Activated T-cell treated with anti-CD3 and anti-CD28 coated beads for 48 hours (primary cell): ENCODE measurements around the gene OR8B4.
A peak's percentile ranks its signal among the peaks of the same experiment; 100 is the strongest.
"Not testable (repeated sequence)": the region's sequence is repeated elsewhere in the genome, so short reads cannot be mapped to it uniquely, and the experiment has no call there.

Experiments
- DNase-seq: peaks from one replicate; pipeline ENCODE4 v3.0.0-alpha.2; 2020; ENCODE audit warnings: low read depth

OR8B4 gene

DNA sequence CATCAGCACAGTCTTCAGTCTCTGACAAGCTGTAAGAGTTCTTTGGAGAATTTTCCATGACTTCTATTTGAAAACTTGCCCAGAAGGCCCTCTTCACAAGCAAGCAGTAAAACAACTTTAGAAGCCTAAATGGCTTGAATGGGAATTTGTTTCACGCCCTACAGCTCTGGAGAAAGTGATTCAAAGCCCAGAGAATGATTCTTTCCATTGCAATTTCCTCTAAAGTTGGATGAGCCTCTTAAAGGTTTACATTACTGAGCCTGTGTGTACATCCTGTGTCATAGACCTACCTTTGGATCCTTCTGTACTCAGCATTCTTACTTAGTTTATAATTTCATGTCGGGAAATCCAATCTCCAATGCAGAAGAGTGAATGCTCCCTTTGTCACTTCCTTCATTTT, 19.1 kb downstream of the OR8B4 start:
- no peak for DNase-seq

DNA sequence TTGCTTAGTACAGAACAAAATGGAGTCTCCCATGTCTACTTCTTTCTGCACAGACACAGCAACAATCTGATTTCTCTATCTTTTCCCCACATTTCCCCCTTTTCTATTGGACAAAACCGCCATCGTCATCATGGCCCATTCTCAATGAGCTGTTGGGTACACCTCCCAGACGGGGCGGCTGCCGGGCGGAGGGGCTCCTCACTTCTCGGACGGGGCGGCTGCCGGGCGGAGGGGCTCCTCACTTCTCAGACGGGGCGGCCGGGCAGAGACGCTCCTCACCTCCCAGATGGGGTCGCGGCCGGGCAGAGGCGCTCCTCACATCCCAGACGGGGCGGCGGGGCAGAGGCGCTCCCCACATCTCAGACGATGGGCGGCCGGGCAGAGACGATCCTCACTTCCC, 21.5 kb downstream of the OR8B4 start:
- DNase-seq: not testable (repeated sequence)

DNA sequence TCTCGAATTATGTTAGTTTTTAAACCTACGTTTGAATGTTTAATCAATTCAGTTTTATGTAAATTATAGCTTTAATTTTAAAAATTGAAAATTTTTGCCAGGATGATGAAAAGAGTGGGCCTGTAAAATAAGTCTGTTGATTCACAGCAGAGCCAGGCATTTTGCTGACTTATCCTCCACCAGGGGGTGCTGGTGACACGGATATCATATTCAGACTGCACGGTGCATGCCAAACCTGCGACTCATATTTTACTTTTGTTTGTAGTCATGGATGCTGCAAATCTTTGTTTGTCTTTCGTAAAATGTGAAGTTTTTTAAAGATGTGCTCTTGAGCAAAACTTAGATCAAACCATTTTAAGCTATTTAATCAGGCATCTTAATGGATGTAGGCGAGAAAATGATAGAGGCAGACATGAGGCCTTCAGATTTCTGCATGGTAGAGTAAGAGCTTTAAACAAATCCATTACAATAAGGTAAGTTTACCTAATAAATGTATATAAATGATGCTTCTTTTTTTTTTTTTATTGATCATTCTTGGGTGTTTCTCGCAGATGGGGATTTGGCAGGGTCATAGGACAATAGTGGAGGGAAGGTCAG, 22.2 kb downstream of the OR8B4 start:
- DNase-seq: peak; percentile 48

DNA sequence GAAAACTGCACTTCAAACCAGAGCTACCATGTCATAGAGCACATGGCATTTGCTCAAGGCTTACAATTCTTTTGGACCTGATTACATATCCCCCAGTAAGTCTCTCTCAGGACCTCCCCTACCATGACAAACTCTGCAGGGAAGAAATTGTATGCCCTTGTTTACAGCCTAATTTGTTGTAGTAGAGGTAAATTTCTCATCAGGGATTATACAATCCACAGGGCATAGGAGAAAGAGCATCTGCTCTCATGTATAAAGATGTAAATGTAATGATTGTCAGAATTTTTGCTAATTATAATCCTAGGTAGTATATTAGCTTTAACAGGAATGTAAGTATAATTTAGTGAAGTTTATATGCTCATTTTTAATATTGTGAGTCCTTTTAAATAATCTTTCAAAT, 25.7 kb downstream of the OR8B4 start, which contains the start of gene OR8B3:
Gene OR8B3 (minus strand): TSS at position 101 of the 400 bp plus-strand sequence. CDS start 1,673 bp downstream, outside the sequence.
- DNase-seq: no peak

DNA sequence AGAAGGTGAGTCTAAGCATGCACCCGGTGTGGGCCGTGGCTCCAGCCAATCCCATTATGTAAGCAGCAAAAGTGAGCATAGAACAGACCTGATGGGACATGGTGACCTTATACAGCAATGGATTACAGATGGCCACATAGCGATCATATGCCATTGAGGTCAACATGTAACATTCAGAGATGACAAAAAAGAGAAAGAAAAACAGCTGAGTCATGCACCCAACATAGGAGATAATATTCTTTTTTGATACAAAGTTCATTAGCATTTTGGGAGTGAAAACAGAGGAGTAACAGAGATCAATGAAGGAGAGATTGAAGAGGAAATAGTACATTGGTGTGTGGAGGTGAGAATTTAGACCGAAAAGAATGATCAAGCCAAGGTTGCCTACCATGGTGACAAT, 27.8 kb downstream of the OR8B4 start:
- not testable (repeated sequence) for DNase-seq

DNA sequence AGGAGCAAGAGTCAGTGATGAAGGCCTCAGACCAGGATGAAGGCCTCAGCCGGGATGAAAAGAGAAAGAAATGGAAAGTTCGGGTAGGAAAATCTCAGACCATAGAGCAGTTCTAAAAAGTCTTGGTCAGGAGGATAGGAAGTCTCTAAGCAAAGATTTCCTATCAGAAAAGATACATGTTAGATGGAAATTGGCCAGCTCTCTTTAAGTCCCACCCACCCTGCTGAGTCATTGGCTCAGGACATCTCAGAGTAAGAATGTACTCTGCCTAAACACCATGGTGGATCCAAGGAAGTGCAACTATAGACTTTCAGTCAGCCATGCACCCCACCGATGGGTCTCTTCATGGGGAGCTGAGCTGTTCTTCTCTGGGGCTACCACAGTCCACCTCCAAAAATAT, 30.3 kb downstream of the OR8B4 start:
- DNase-seq: no peak

DNA sequence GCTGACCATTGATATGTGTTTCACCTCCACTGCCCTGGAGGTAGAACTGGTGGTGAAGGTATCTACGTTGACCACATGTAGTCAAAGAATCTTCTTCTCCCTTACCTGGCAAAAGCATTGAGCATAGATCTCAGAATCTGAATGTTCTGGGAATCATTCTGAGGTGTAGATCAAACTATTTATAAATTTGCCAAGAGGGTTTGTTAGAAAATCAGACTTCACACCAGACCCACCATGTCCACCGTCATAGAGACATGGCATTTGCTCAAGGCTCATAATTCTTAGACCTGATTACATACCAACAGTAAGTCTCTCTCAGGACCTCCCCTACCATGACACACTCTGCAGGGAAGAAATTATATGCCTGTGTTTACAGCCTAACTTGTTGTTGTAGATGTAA, 40.3 kb downstream of the OR8B4 start, which contains the start of gene OR8B2:
Gene OR8B2 (minus strand): TSS at position 101 of the 400 bp plus-strand sequence. CDS start 1,156 bp downstream, outside the sequence.
- DNase-seq: no peak

DNA sequence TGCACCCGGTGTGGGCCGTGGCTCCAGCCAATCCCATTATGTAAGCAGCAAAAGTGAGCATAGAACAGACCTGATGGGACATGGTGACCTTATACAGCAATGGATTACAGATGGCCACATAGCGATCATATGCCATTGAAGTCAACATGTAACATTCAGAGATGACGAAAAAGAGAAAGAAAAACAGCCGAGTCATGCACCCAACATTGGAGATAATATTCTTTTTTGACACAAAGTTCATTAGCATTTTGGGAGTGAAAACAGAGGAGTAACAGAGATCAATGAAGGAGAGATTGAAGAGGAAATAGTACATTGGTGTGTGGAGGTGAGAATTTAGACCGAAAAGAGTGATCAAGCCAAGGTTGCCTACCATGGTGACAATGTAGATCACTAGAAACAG, 41.8 kb downstream of the OR8B4 start:
- DNase-seq: not testable (repeated sequence)

DNA sequence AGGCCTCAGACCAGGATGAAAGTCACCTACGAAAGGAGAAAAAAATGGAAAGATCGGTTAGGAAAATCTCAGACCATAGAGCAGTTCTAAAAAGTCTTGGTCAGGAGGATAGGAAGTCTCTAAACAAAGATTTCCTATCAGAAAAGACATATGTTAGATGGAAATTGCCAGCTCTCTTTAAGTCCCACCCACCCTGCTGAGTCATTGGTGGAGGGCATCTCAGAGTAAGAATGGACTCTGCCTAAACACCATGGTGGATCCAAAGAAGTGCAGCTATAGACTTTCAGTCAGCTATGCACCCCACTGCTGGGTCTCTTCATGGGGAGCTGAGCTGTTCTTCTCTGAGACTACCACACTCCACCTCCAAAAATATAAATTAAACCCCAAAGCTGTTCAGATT, 44.1 kb downstream of the OR8B4 start:
- DNase-seq: no peak

DNA sequence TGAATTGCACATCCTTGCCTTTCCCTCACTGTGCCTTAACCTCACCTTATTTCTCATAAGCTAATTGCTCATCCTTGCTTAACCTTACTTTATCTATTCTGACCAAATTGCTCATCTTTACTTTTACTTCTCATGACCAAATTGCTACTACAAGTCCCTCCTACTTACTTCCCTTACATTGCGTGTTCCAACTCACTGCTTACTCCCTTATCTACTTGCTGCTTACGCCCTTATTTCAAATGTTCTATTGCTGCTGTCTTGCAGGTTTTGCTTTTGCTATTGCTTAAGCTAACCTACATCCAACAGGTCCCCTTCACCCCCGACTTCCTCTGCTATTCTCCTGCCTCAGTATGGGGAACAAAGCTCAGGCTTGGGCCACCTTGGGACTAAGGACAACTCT, 48.4 kb downstream of the OR8B4 start:
- DNase-seq: no peak
